Stimulated activated CD4-positive, alpha-beta T cell treated with anti-CD3 and anti-CD28 coated beads, Interleukin-2, amount 100 ng/mL, for 4 hours (primary cell): ENCODE results near the gene KRT84.

ENCODE experiments used
- DNase-seq: peaks from one replicate; pipeline ENCODE4 v3.0.0-alpha.2; 2020; ENCODE audit warnings: low read depth

The KRT84 gene

GRCh38 chr12:52385226-52385702, at the start of gene KRT84:
TSS of gene KRT84 (minus strand) at chr12:52385652. CDS start at chr12:52385585, 67 bp downstream.
- DNase-seq = no peak

- DNase-seq = no peak
These were observed 49.5 kb upstream of the KRT84 start for GRCh38 chr12:52434760-52435530.

- DNase-seq = no peak
These were observed 48.8 kb upstream of the KRT84 start, which contains the start of gene KRT75 for GRCh38 chr12:52434081-52434733. TSS of gene KRT75 (minus strand) at chr12:52434371. CDS start at chr12:52434304, 67 bp downstream.

GRCh38 chr12:52433501-52434080, 48.1 kb upstream of the KRT84 start:
- DNase-seq = no peak

- no peak for DNase-seq
These were observed 47.2 kb upstream of the KRT84 start for GRCh38 chr12:52432559-52433207.

- no peak for DNase-seq
These were observed 42.7 kb upstream of the KRT84 start for GRCh38 chr12:52428121-52428520.

GRCh38 chr12:52427083-52427482, 41.6 kb upstream of the KRT84 start:
- DNase-seq = no peak

- no peak for DNase-seq
These were observed 40.6 kb upstream of the KRT84 start for GRCh38 chr12:52426034-52426433.

- no peak for DNase-seq
These were observed 40.0 kb upstream of the KRT84 start for GRCh38 chr12:52425466-52425865.

GRCh38 chr12:52423661-52424500, 38.4 kb upstream of the KRT84 start:
- no peak for DNase-seq

- DNase-seq = no peak
These were observed 37.6 kb upstream of the KRT84 start for GRCh38 chr12:52423035-52423434.

- no peak for DNase-seq
These were observed 34.2 kb upstream of the KRT84 start for GRCh38 chr12:52419656-52420055.

- DNase-seq = no peak
These were observed 33.2 kb upstream of the KRT84 start for GRCh38 chr12:52418576-52419110.

- no peak for DNase-seq
These were observed 32.3 kb upstream of the KRT84 start for GRCh38 chr12:52417740-52418139.

GRCh38 chr12:52416795-52417194, 31.3 kb upstream of the KRT84 start:
- no peak for DNase-seq

GRCh38 chr12:52415870-52416750, 30.7 kb upstream of the KRT84 start:
- no peak for DNase-seq

- DNase-seq = no peak
These were observed 29.5 kb upstream of the KRT84 start for GRCh38 chr12:52414936-52415335.

GRCh38 chr12:52413782-52414345, 28.4 kb upstream of the KRT84 start:
- DNase-seq = no peak

- DNase-seq = no peak
These were observed 27.8 kb upstream of the KRT84 start for GRCh38 chr12:52413202-52413601.

GRCh38 chr12:52411815-52412214, 26.4 kb upstream of the KRT84 start:
- no peak for DNase-seq
